ENCODE data around the gene PYGO2.

GRCh38 chr1:154998201-154998780 is 36.7 kb upstream of the PYGO2 start:
- no peak for TF ChIP-seq CTCF (IDR thresholded peaks at IDR 0.05)
- no peak for TF ChIP-seq POLR2A (IDR thresholded peaks at IDR 0.05)
